HG03064 (cell line): ENCODE measurements around the gene C2CD4A.
"Not testable (repeated sequence)": the region's sequence is repeated elsewhere in the genome, so short reads cannot be mapped to it uniquely, and the experiment has no call there.

ENCODE experiments used
- ATAC-seq: cut with Tn5 transposase; IDR thresholded peaks from one replicate; pipeline ENCODE4 v1.9.1; 2021; ENCODE audit warnings: low read depth; ENCODE audit not compliant: unreplicated experiment

Gene C2CD4A

GRCh38 chr15:62066663-62067447, at the start of gene C2CD4A:
C2CD4A (plus strand) TSS chr15:62066977; CDS start chr15:62067614, 637 bp downstream.
- no peak for ATAC-seq

- no peak for ATAC-seq
Measured at GRCh38 chr15:62020576-62021160, 46.1 kb upstream of the C2CD4A start.

GRCh38 chr15:62021991-62022600, 44.7 kb upstream of the C2CD4A start:
- no peak for ATAC-seq

- ATAC-seq: no peak
Measured at GRCh38 chr15:62026487-62027262, 40.1 kb upstream of the C2CD4A start.

GRCh38 chr15:62027263-62027565, 39.6 kb upstream of the C2CD4A start:
- no peak for ATAC-seq

GRCh38 chr15:62027916-62028315, 38.9 kb upstream of the C2CD4A start:
- no peak for ATAC-seq

- ATAC-seq: no peak
Measured at GRCh38 chr15:62035256-62035924, 31.4 kb upstream of the C2CD4A start.

- peak; percentile 91 for ATAC-seq
Measured at GRCh38 chr15:62046078-62046743, 20.6 kb upstream of the C2CD4A start.

- ATAC-seq: no peak
Measured at GRCh38 chr15:62047282-62047827, 19.4 kb upstream of the C2CD4A start.

- ATAC-seq: not testable (repeated sequence)
Measured at GRCh38 chr15:62048254-62048653, 18.5 kb upstream of the C2CD4A start.

- ATAC-seq: no peak
Measured at GRCh38 chr15:62050115-62050514, 16.7 kb upstream of the C2CD4A start.

GRCh38 chr15:62051166-62051565, 15.6 kb upstream of the C2CD4A start:
- no peak for ATAC-seq

- no peak for ATAC-seq
Measured at GRCh38 chr15:62052713-62053112, 14.1 kb upstream of the C2CD4A start.

- ATAC-seq: no peak
Measured at GRCh38 chr15:62053439-62054085, 13.2 kb upstream of the C2CD4A start.

- no peak for ATAC-seq
Measured at GRCh38 chr15:62054979-62055378, 11.8 kb upstream of the C2CD4A start.

GRCh38 chr15:62057341-62057980, 9.3 kb upstream of the C2CD4A start:
- no peak for ATAC-seq

GRCh38 chr15:62058327-62059028, 8.3 kb upstream of the C2CD4A start:
- ATAC-seq: no peak

GRCh38 chr15:62059108-62059815, 7.5 kb upstream of the C2CD4A start:
- no peak for ATAC-seq
